ENCODE measurements around the gene SMOC2.

GRCh38 chr6:168459572-168459971 lies 18.6 kb downstream of the SMOC2 start:
- TF ChIP-seq ZNF121 (tag by site-specific recombination; IDR thresholded peaks at IDR 0.05), result no peak
- TF ChIP-seq, protein P1, sequence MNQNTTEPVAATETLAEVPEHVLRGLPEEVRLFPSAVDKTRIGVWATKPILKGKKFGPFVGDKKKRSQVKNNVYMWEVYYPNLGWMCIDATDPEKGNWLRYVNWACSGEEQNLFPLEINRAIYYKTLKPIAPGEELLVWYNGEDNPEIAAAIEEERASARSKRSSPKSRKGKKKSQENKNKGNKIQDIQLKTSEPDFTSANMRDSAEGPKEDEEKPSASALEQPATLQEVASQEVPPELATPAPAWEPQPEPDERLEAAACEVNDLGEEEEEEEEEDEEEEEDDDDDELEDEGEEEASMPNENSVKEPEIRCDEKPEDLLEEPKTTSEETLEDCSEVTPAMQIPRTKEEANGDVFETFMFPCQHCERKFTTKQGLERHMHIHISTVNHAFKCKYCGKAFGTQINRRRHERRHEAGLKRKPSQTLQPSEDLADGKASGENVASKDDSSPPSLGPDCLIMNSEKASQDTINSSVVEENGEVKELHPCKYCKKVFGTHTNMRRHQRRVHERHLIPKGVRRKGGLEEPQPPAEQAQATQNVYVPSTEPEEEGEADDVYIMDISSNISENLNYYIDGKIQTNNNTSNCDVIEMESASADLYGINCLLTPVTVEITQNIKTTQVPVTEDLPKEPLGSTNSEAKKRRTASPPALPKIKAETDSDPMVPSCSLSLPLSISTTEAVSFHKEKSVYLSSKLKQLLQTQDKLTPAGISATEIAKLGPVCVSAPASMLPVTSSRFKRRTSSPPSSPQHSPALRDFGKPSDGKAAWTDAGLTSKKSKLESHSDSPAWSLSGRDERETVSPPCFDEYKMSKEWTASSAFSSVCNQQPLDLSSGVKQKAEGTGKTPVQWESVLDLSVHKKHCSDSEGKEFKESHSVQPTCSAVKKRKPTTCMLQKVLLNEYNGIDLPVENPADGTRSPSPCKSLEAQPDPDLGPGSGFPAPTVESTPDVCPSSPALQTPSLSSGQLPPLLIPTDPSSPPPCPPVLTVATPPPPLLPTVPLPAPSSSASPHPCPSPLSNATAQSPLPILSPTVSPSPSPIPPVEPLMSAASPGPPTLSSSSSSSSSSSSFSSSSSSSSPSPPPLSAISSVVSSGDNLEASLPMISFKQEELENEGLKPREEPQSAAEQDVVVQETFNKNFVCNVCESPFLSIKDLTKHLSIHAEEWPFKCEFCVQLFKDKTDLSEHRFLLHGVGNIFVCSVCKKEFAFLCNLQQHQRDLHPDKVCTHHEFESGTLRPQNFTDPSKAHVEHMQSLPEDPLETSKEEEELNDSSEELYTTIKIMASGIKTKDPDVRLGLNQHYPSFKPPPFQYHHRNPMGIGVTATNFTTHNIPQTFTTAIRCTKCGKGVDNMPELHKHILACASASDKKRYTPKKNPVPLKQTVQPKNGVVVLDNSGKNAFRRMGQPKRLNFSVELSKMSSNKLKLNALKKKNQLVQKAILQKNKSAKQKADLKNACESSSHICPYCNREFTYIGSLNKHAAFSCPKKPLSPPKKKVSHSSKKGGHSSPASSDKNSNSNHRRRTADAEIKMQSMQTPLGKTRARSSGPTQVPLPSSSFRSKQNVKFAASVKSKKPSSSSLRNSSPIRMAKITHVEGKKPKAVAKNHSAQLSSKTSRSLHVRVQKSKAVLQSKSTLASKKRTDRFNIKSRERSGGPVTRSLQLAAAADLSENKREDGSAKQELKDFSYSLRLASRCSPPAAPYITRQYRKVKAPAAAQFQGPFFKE (tag by site-specific recombination; IDR thresholded peaks at IDR 0.05; ENCODE audit: borderline replicate concordance), result no peak
- no peak for TF ChIP-seq ZNF473 (tag by site-specific recombination; IDR thresholded peaks at IDR 0.05)
- TF ChIP-seq ZNF394 (tag by site-specific recombination; IDR thresholded peaks at IDR 0.05; ENCODE audit: borderline replicate concordance), result no peak
- no peak for TF ChIP-seq ZNF184 (tag by site-specific recombination; IDR thresholded peaks at IDR 0.05)

Data from HEK293 (cell line).